DND-41 (cell line): ENCODE measurements around the gene SHC4.

ENCODE experiments used
- ATAC-seq: fragments of 200-7000 bp; cut with Tn5 transposase; 3 replicates; pipeline ENCODE4 v1.9.1; 2021; ENCODE audit warnings: low read depth; ENCODE audit not compliant: insufficient read depth
- DNase-seq: peaks from one replicate; pipeline ENCODE4 v3.0.0-alpha.2; 2020
- H2AFZ ChIP-seq: 2 replicates; pipeline ENCODE4 v1.6.0; 2012; ENCODE audit warnings: low read depth, low read length
- H3K27ac ChIP-seq: 2 replicates; pipeline ENCODE4 v1.5.1; 2012; ENCODE audit warnings: low read length, inconsistent platforms
- H3K27me3 ChIP-seq: fragments of 200-600 bp; sonication (generic); 2 replicates; pipeline ENCODE4 v1.6.0; 2012; ENCODE audit warnings: low read length, mild to moderate bottlenecking, inconsistent platforms; ENCODE audit not compliant: insufficient read depth, poor library complexity
- H3K36me3 ChIP-seq: 2 replicates; pipeline ENCODE4 v1.5.1; 2012; ENCODE audit warnings: low read length, inconsistent platforms; ENCODE audit not compliant: insufficient read depth
- H3K4me1 ChIP-seq: 2 replicates; pipeline ENCODE4 v1.5.1; 2012; ENCODE audit warnings: mild to moderate bottlenecking, low read length; ENCODE audit not compliant: insufficient read depth
- H3K4me2 ChIP-seq: 2 replicates; pipeline ENCODE4 v1.6.0; 2012; ENCODE audit warnings: mild to moderate bottlenecking, moderate library complexity, low read length, inconsistent platforms; ENCODE audit not compliant: insufficient read depth
- H3K4me3 ChIP-seq, 2 experiments: fragments of 200-600 bp in 1 of 2; shearing (Covaris generic) in 1 of 2; 2 replicates each; pipeline ENCODE4 v1.5.1; 2012 to 2016; ENCODE audit warnings: inconsistent platforms in 2 of 2, low read length in 2 of 2, mild to moderate bottlenecking in 2 of 2, low read depth in 1 of 2, moderate library complexity in 1 of 2
- H3K79me2 ChIP-seq: 2 replicates; pipeline ENCODE4 v1.6.0; 2012; ENCODE audit warnings: low read length, inconsistent platforms; ENCODE audit not compliant: insufficient read depth
- H3K9ac ChIP-seq: 2 replicates; pipeline ENCODE4 v1.6.0; 2012; ENCODE audit warnings: low read depth, mild to moderate bottlenecking, inconsistent platforms, low read length, moderate library complexity
- H3K9me3 ChIP-seq: 2 replicates; pipeline ENCODE4 v1.5.1; 2012; ENCODE audit warnings: low read length, moderate library complexity, mild to moderate bottlenecking, inconsistent platforms; ENCODE audit not compliant: insufficient read depth, severe bottlenecking
- H4K20me1 ChIP-seq: 2 replicates; pipeline ENCODE4 v1.6.0; 2012; ENCODE audit warnings: low read length; ENCODE audit not compliant: insufficient read depth
- EZH2 ChIP-seq: IDR thresholded peaks from 3 replicates; pipeline ENCODE4 v1.6.1; 2012; ENCODE audit warnings: borderline replicate concordance, low read depth, mild to moderate bottlenecking, moderate library complexity, low read length, inconsistent platforms; ENCODE audit not compliant: severe bottlenecking
- TF ChIP-seq, protein P1 (sequence below): IDR thresholded peaks from 2 replicates; pipeline ENCODE4 v1.5.1; 2012; ENCODE audit warnings: borderline replicate concordance, low read length, moderate library complexity, mild to moderate bottlenecking; ENCODE audit not compliant: poor library complexity, severe bottlenecking; ENCODE audit errors: extremely low read depth

The SHC4 gene

DNA sequence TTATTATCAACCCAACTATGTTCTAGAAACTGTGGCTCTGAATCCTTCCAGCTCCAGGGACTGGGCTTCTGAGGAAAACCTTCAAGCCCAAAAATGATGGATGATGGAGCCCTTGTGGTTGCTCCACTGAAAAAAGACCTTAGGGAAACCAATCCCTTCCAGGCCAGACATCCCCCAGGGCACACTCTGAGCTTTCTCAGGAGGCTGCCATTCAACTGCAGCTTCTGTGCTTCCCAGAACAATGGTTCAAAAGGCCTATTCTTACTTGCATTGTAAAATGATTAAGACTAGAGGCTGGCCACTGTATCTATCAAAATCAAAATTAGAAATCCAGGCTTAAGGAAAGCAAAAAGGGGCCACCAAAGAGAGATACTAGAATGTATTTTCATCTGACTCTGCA lies 58.5 kb downstream of the SHC4 start:
- H3K4me3 ChIP-seq: no peak overlapping the region
- H3K27ac ChIP-seq: no peak overlapping the region
- no peak for ATAC-seq
- H2AFZ ChIP-seq: no peak overlapping the region
- TF ChIP-seq, protein P1, sequence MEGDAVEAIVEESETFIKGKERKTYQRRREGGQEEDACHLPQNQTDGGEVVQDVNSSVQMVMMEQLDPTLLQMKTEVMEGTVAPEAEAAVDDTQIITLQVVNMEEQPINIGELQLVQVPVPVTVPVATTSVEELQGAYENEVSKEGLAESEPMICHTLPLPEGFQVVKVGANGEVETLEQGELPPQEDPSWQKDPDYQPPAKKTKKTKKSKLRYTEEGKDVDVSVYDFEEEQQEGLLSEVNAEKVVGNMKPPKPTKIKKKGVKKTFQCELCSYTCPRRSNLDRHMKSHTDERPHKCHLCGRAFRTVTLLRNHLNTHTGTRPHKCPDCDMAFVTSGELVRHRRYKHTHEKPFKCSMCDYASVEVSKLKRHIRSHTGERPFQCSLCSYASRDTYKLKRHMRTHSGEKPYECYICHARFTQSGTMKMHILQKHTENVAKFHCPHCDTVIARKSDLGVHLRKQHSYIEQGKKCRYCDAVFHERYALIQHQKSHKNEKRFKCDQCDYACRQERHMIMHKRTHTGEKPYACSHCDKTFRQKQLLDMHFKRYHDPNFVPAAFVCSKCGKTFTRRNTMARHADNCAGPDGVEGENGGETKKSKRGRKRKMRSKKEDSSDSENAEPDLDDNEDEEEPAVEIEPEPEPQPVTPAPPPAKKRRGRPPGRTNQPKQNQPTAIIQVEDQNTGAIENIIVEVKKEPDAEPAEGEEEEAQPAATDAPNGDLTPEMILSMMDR: no peak
- TF ChIP-seq EZH2: no peak
- H4K20me1 ChIP-seq: no peaks in the 10 kb centered on the region
- DNase-seq: no peak
- H3K27me3 ChIP-seq: no peaks in the 10 kb centered on the region
- H3K4me2 ChIP-seq: no peak overlapping the region
- H3K4me1 ChIP-seq: no peaks in the 10 kb centered on the region
- no peaks in the 10 kb centered on the region for H3K36me3 ChIP-seq
- H3K9ac ChIP-seq: no peak overlapping the region
- H3K9me3 ChIP-seq: no peaks in the 10 kb centered on the region
- no peaks in the 10 kb centered on the region for H3K79me2 ChIP-seq

DNA sequence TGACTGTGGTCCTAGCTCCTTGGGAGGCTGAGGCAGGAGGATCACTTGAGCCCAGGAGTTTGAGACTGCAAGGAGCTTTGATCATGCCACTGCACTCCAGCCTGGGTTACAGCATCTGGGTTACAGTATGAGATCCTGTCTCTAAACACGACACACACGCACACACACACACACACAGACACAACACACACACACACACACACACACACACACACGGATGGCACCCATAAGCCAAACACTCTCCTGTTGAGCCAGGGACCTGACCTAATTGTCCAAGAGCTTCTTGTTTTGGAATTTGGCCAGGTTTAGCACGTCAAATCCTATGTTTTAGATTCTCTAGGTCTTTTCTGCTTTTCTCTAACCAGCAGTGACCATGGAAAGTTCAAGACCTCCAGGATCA lies 59.0 kb downstream of the SHC4 start:
- H3K4me1 ChIP-seq: no peaks in the 10 kb centered on the region
- H3K9ac ChIP-seq: no peak overlapping the region
- no peaks in the 10 kb centered on the region for H3K27me3 ChIP-seq
- H4K20me1 ChIP-seq: no peaks in the 10 kb centered on the region
- H2AFZ ChIP-seq: no peak overlapping the region
- no peak overlapping the region for H3K27ac ChIP-seq
- no peak for ATAC-seq
- no peaks in the 10 kb centered on the region for H3K9me3 ChIP-seq
- DNase-seq: no peak
- no peaks in the 10 kb centered on the region for H3K79me2 ChIP-seq
- H3K36me3 ChIP-seq: no peaks in the 10 kb centered on the region
- H3K4me3 ChIP-seq: no peak overlapping the region
- H3K4me2 ChIP-seq: no peak overlapping the region
- no peak for TF ChIP-seq EZH2

DNA sequence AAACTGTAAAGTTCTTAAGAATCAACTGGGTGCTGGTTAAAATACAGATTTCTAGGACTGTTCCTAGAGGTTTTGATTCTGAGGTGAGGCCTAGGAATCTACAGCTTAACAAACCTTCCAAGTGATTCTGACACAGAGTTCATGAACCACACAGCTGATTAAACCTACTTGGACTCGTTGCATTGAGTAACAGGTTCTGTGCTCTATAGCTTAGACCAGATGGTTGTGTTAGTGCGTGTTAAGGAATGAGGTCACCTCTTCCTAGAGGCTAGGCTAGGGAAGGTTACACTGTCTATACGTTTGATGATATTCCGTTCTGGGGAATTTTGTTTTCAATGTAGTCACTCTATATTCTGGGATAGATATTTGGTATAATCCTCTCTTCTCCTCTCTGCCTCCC lies 63.9 kb downstream of the SHC4 start:
- no peaks in the 10 kb centered on the region for H3K27me3 ChIP-seq
- H3K9me3 ChIP-seq: no peaks in the 10 kb centered on the region
- no peak overlapping the region for H3K4me3 ChIP-seq
- no peak overlapping the region for H3K9ac ChIP-seq
- no peak overlapping the region for H2AFZ ChIP-seq
- no peak for ATAC-seq
- no peak for DNase-seq
- no peaks in the 10 kb centered on the region for H3K4me1 ChIP-seq
- TF ChIP-seq, protein P1: no peak
- no peak for TF ChIP-seq EZH2
- no peaks in the 10 kb centered on the region for H4K20me1 ChIP-seq
- no peak overlapping the region for H3K4me2 ChIP-seq
- H3K36me3 ChIP-seq: no peaks in the 10 kb centered on the region
- no peak overlapping the region for H3K27ac ChIP-seq
- H3K79me2 ChIP-seq: no peaks in the 10 kb centered on the region

DNA sequence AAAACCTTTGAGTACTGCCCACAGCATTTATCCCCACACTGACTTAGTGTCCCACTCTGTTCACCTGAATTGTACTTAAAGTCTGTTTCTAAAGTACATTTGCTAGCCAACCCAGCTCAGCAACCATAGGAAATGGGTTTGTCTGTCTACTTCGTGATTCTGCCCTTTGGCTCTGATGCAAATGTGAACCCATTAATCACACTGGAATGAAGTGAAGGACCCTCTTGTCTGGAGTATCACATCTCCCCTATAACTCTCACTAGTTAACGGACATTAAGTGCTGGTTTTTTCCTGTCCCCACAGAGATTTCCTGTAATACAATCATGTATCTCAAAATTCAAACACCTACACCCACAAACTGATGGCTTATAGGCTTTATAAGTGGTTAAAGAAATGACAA lies 65.3 kb downstream of the SHC4 start:
- TF ChIP-seq, protein P1: no peak
- TF ChIP-seq EZH2: no peak
- Histone ChIP-seq H3K9me3 (no peaks in the 10 kb centered on the region), H3K27ac (no peak overlapping the region), H3K9ac (no peak overlapping the region), H3K36me3 (no peaks in the 10 kb centered on the region), H3K4me1 (no peaks in the 10 kb centered on the region), H2AFZ (no peak overlapping the region), H3K79me2 (no peaks in the 10 kb centered on the region), H3K4me3 (no peak overlapping the region), H4K20me1 (no peaks in the 10 kb centered on the region), H3K4me2 (no peak overlapping the region), H3K27me3 (no peaks in the 10 kb centered on the region)
- DNase-seq (no peak), ATAC-seq (no peak)
